GM19452 (cell line): ENCODE measurements around the gene CACNA1S.

Experiments used
- ATAC-seq: cut with Tn5 transposase; IDR thresholded peaks from one replicate; pipeline ENCODE4 v1.9.1; 2021; ENCODE audit not compliant: unreplicated experiment

CACNA1S gene

GRCh38 chr1:201093962-201094361, 18.3 kb downstream of the CACNA1S start:
- no peak for ATAC-seq

GRCh38 chr1:201093561-201093960, 18.7 kb downstream of the CACNA1S start:
- no peak for ATAC-seq

- no peak for ATAC-seq
Measured at GRCh38 chr1:201092738-201093137, 19.5 kb downstream of the CACNA1S start.

- no peak for ATAC-seq
Measured at GRCh38 chr1:201091256-201091655, 21.0 kb downstream of the CACNA1S start.

- ATAC-seq = no peak
Measured at GRCh38 chr1:201090541-201090940, 21.7 kb downstream of the CACNA1S start.

- ATAC-seq = no peak
Measured at GRCh38 chr1:201089596-201089995, 22.6 kb downstream of the CACNA1S start.

GRCh38 chr1:201088901-201089525, 23.2 kb downstream of the CACNA1S start:
- no peak for ATAC-seq

- ATAC-seq = no peak
Measured at GRCh38 chr1:201088395-201088794, 23.8 kb downstream of the CACNA1S start.

- no peak for ATAC-seq
Measured at GRCh38 chr1:201085902-201086735, 26.1 kb downstream of the CACNA1S start.

GRCh38 chr1:201084295-201084694, 27.9 kb downstream of the CACNA1S start:
- ATAC-seq = no peak

GRCh38 chr1:201083741-201084140, 28.5 kb downstream of the CACNA1S start:
- ATAC-seq = no peak

- ATAC-seq = no peak
Measured at GRCh38 chr1:201080135-201080534, 32.1 kb downstream of the CACNA1S start.

GRCh38 chr1:201077736-201078135, 34.5 kb downstream of the CACNA1S start:
- no peak for ATAC-seq

GRCh38 chr1:201077116-201077515, 35.1 kb downstream of the CACNA1S start:
- no peak for ATAC-seq

GRCh38 chr1:201076092-201076491, 36.1 kb downstream of the CACNA1S start:
- ATAC-seq = no peak

GRCh38 chr1:201074018-201074417, 38.2 kb downstream of the CACNA1S start:
- no peak for ATAC-seq

- no peak for ATAC-seq
Measured at GRCh38 chr1:201072922-201073321, 39.3 kb downstream of the CACNA1S start.

GRCh38 chr1:201072149-201072548, 40.1 kb downstream of the CACNA1S start:
- no peak for ATAC-seq

- no peak for ATAC-seq
Measured at GRCh38 chr1:201069636-201070035, 42.6 kb downstream of the CACNA1S start.

GRCh38 chr1:201068976-201069375, 43.2 kb downstream of the CACNA1S start:
- no peak for ATAC-seq

GRCh38 chr1:201066986-201067385, 45.2 kb downstream of the CACNA1S start:
- no peak for ATAC-seq

GRCh38 chr1:201065686-201066085, 46.5 kb downstream of the CACNA1S start:
- ATAC-seq = no peak
